ENCODE results near the gene GALNT10. TPM values are rescaled to one million over a fixed set of nuclear protein-coding genes. Genes with fewer than 3 reads are reported as not detected.

Gene GALNT10
- total and polyA plus RNA-seq, 10 of the 15 experiments (the other 5 are each of a cell fraction or from before 2014, with no cell fraction given) = 3.9 to 35.4 (median 15.5) TPM

DNA sequence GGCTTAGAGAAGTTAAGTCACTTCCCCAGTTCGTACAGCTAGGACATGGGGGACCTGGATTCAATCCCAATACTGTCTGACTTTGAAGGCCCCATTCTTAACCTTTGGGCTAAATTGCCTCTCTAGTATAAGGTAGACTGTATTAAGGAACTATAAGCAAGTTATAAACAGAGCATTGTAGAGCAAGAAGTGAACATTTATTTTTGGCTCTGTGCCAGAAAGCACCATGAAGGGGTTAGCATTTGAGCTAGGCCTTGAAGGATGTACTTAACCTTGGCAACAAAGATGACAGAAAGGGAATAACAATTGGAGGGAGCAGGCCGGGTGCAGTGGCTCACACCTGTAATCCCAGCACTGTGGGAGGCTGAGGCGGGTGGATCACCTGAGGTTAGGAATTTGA, 32.8 kb downstream of the GALNT10 start:
- BruUV-seq (replicated peaks) = no TSS peak
- TF ChIP-seq SMAD1 (IDR thresholded peaks at IDR 0.05; ENCODE audit: low read depth, partially characterized antibody) (peak; percentile 92), MYB (IDR thresholded peaks at IDR 0.05; ENCODE audit: borderline replicate concordance, low read depth, low read length) (no peak)
- TF ChIP-seq, protein P1, sequence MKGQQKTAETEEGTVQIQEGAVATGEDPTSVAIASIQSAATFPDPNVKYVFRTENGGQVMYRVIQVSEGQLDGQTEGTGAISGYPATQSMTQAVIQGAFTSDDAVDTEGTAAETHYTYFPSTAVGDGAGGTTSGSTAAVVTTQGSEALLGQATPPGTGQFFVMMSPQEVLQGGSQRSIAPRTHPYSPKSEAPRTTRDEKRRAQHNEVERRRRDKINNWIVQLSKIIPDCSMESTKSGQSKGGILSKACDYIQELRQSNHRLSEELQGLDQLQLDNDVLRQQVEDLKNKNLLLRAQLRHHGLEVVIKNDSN (IDR thresholded peaks at IDR 0.05; ENCODE audit: borderline replicate concordance, extremely low read length, insufficient read depth, low read depth, low read length) = no peak
- intact Hi-C loops (cut with micrococcal nuclease; ENCODE audit: unreplicated experiment) = no loop called here
- RAD21 ChIA-PET (ENCODE audit: unreplicated experiment) = interaction anchor here (0.6 kb wide), 1 partner anchor 182 kb away, joined by 3 read pairs; no protein-coding TSS in a partner anchor
- H3K4me3 ChIP-seq = no peak overlapping the region
- no peaks in the 10 kb centered on the region for H3K27me3 ChIP-seq (replicated peaks in 1 of 2; ENCODE audit: control insufficient read depth in 2 of 2, insufficient read depth in 2 of 2, low read length in 1 of 2)
- CTCF ChIA-PET = interaction anchor here (2.0 kb wide), 1 partner anchor 26 kb away, joined by 7 read pairs; no protein-coding TSS in a partner anchor
- 96% methylated on average over 3 of the region's 3 CpGs for WGBS (ENCODE audit: insufficient coverage, insufficient replicate concordance, low lambda C conversion rate, missing lambda C conversion rate)
- H3K36me3 ChIP-seq (ENCODE audit: control insufficient read depth in 2 of 2, insufficient read depth in 2 of 2, low read length in 1 of 2) = peaks cover 3 to 4% of the 10 kb centered on the region in 2 experiments; a peak in 3 of 4 replicates
- H3K27ac ChIP-seq (ENCODE audit: control insufficient read depth, insufficient read depth) = no peak overlapping the region
- ATAC-seq (no peak), DNase-seq (ENCODE audit: low read depth, low spot score) (no peak), FAIRE-seq (no peak)
- peaks cover 9% of the 10 kb centered on the region for H3K9me3 ChIP-seq (replicated peaks; ENCODE audit: control insufficient read depth, insufficient read depth, low read length)
- H3K9ac ChIP-seq (ENCODE audit: control insufficient read depth, insufficient read depth, low read length) = no peak overlapping the region
- no peak overlapping the region for H2AFZ ChIP-seq (ENCODE audit: control insufficient read depth, low read depth, low read length)
- no peaks in the 10 kb centered on the region for H3K79me2 ChIP-seq (ENCODE audit: control insufficient read depth, insufficient read depth, low read length)
- POLR2A ChIA-PET = no interaction called here
- in situ Hi-C loops (cut with MboI) = no loop called here
- peaks cover 8% of the 10 kb centered on the region for H3K4me1 ChIP-seq (ENCODE audit: control insufficient read depth, insufficient read depth, low read length)
- H3K4me2 ChIP-seq (ENCODE audit: control insufficient read depth, insufficient read depth) = no peak overlapping the region
- SMC1A ChIA-PET (ENCODE audit: uncharacterized antibody, unreplicated experiment) = interaction anchor here (1.0 to 1.4 kb wide), 3 partner anchors 8 to 24 kb away, joined by 3 to 4 read pairs (median 3); no protein-coding TSS in a partner anchor
- H4K20me1 ChIP-seq (ENCODE audit: control insufficient read depth, insufficient read depth) = no peaks in the 10 kb centered on the region

DNA sequence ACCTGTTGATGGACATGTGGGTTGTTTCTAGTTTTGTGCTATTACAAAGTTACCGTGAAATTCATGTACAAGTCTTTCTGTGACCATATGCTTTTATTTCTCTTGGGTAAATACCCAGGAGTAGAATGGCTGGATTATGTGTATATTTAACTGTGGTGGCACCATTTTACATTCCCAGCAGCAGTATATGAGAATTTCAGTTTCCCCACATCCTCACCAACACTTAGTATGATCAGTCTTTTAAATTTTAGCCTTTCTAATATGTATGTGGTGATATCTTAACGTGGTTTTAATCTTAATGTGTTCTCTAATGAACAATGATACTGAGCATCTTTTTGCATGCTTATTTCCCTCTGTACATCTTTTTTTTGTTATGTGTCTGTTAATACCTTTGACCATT, 36.6 kb downstream of the GALNT10 start:
- no peak for FAIRE-seq
- no TSS peak for BruUV-seq (replicated peaks)
- 76% methylated on average over 2 of the region's 2 CpGs for WGBS (ENCODE audit: insufficient coverage, insufficient replicate concordance, low lambda C conversion rate, missing lambda C conversion rate)
- intact Hi-C loops (cut with micrococcal nuclease; ENCODE audit: unreplicated experiment) = loop anchor here (5.0 kb wide), 1 partner anchor 35 kb away; the partner anchor contains the start of gene GALNT10
- TF ChIP-seq MYB (IDR thresholded peaks at IDR 0.05; ENCODE audit: borderline replicate concordance, low read depth, low read length) = no peak
- no peak for TF ChIP-seq YY1 (IDR thresholded peaks at IDR 0.05; ENCODE audit: low read depth, low read length)
- TF ChIP-seq HDAC6 (IDR thresholded peaks at IDR 0.05; ENCODE audit: unreplicated experiment) = no peak
- TF ChIP-seq, protein P2, sequence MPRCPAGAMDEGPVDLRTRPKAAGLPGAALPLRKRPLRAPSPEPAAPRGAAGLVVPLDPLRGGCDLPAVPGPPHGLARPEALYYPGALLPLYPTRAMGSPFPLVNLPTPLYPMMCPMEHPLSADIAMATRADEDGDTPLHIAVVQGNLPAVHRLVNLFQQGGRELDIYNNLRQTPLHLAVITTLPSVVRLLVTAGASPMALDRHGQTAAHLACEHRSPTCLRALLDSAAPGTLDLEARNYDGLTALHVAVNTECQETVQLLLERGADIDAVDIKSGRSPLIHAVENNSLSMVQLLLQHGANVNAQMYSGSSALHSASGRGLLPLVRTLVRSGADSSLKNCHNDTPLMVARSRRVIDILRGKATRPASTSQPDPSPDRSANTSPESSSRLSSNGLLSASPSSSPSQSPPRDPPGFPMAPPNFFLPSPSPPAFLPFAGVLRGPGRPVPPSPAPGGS (IDR thresholded peaks at IDR 0.05; ENCODE audit: borderline replicate concordance, insufficient read depth, low read depth, low read length, poor library complexity, severe bottlenecking) = no peak
- Histone ChIP-seq H2AFZ (ENCODE audit: control insufficient read depth, low read depth, low read length) (no peak overlapping the region), H4K20me1 (ENCODE audit: control insufficient read depth, insufficient read depth) (no peaks in the 10 kb centered on the region), H3K27me3 (replicated peaks in 1 of 2; ENCODE audit: control insufficient read depth in 2 of 2, insufficient read depth in 2 of 2, low read length in 1 of 2) (no peaks in the 10 kb centered on the region), H3K36me3 (ENCODE audit: control insufficient read depth in 2 of 2, insufficient read depth in 2 of 2, low read length in 1 of 2) (peaks cover 0 to 4% of the 10 kb centered on the region in 2 experiments; a peak in 1 of 4 replicates), H3K4me3 (no peak overlapping the region), H3K9me3 (replicated peaks; ENCODE audit: control insufficient read depth, insufficient read depth, low read length) (peaks cover 9% of the 10 kb centered on the region), H3K9ac (ENCODE audit: control insufficient read depth, insufficient read depth, low read length) (no peak overlapping the region), H3K4me2 (ENCODE audit: control insufficient read depth, insufficient read depth) (no peak overlapping the region), H3K27ac (ENCODE audit: control insufficient read depth, insufficient read depth) (no peak overlapping the region), H3K4me1 (ENCODE audit: control insufficient read depth, insufficient read depth, low read length) (peaks cover 23% of the 10 kb centered on the region), H3K79me2 (ENCODE audit: control insufficient read depth, insufficient read depth, low read length) (peaks cover 2% of the 10 kb centered on the region; the same call in 1 of the 2 replicates)
- no peak for ATAC-seq
- in situ Hi-C loops (cut with MboI) = no loop called here
- RAD21 ChIA-PET (ENCODE audit: unreplicated experiment) = no interaction called here
- SMC1A ChIA-PET (ENCODE audit: uncharacterized antibody, unreplicated experiment) = interaction anchor here (0.7 to 1.4 kb wide), 4 partner anchors 10 to 46 kb away, joined by 3 to 5 read pairs (median 4); no protein-coding TSS in a partner anchor
- no peak for DNase-seq (ENCODE audit: low read depth, low spot score)
- POLR2A ChIA-PET = interaction anchor here (1.4 kb wide), 1 partner anchor 9 kb away, joined by 7 read pairs; no protein-coding TSS in a partner anchor
- CTCF ChIA-PET = interaction anchor here (1.0 to 1.6 kb wide), 2 partner anchors 12 to 136 kb away, joined by 3 to 7 read pairs; no protein-coding TSS in a partner anchor
